Measurements from ENCODE around the gene PLBD2.

Gene PLBD2, protein sequence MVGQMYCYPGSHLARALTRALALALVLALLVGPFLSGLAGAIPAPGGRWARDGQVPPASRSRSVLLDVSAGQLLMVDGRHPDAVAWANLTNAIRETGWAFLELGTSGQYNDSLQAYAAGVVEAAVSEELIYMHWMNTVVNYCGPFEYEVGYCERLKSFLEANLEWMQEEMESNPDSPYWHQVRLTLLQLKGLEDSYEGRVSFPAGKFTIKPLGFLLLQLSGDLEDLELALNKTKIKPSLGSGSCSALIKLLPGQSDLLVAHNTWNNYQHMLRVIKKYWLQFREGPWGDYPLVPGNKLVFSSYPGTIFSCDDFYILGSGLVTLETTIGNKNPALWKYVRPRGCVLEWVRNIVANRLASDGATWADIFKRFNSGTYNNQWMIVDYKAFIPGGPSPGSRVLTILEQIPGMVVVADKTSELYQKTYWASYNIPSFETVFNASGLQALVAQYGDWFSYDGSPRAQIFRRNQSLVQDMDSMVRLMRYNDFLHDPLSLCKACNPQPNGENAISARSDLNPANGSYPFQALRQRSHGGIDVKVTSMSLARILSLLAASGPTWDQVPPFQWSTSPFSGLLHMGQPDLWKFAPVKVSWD

DNA sequence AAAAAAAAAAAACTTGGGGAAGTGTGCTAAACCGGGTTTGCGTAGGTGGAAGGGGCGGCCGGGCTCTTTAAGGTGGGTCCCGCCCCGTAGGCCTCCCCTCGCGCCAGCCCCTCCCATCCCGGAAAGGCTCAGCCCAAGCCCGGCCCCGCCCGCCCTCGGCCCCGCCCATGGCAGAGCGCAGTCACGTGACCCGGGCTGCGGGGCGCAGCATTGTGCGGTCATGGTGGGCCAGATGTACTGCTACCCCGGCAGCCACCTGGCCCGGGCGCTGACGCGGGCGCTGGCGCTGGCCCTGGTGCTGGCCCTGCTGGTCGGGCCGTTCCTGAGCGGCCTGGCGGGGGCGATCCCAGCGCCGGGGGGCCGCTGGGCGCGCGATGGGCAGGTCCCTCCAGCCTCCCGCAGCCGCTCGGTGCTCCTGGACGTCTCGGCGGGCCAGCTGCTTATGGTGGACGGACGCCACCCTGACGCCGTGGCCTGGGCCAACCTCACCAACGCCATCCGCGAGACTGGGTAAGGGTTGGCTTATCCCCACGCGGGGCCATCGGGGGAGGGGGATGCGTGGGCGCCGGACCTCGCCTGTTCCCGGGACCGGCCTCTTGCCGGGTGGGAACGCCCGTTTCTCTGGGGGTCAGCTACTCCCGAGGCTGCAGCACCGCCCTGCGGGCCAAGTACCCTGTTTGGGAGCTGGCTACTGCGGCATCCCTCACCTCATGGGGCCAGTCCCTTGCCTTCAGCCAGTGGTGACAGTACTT, at the start of gene PLBD2:
PLBD2 (plus strand) TSS at position 207 of the 752 bp plus-strand sequence; CDS start at position 221, 14 bp downstream.
- peak; percentile 99 for DNase-seq (ENCODE audit: low spot score)

DNA sequence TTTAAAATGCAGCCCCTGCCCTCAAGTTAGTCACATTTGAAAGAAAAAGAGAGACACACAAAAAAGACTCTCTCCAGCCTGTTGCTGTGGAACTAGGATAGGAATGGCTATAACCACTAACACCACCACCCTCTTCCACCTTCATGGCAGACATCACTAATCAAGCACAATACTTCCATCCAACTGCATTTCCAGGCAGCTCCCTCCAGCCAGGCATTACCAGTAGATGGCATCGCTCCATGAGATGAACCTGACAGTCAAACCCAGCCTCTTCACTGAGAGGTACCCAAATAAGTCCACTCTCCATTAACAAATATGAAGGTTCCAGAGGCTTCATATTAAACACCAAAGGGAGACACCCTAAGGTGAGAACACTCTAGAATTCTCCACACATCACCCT, 47.9 kb upstream of the PLBD2 start:
- DNase-seq (ENCODE audit: low spot score): no peak

DNA sequence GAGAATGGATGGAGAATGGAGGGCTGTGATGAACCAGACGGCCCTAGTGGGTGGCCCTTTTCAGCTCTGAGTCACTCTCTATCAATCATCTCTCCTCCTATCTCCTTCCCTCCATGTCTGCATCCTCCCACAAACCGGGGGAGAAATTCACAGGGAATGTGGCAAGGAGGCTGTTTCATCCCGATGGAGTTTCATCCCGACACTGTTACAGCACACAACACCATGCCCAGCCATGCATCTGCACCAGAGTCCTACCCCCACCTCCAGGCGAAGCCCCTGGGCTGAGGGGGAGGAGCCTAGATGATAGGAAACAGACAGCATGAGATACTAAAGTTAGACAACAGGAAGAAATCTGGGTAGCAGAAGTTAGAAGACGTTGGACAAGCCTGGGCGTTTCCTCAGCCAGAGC, 44.3 kb upstream of the PLBD2 start:
- peak; percentile 29 for DNase-seq (ENCODE audit: low spot score)

DNA sequence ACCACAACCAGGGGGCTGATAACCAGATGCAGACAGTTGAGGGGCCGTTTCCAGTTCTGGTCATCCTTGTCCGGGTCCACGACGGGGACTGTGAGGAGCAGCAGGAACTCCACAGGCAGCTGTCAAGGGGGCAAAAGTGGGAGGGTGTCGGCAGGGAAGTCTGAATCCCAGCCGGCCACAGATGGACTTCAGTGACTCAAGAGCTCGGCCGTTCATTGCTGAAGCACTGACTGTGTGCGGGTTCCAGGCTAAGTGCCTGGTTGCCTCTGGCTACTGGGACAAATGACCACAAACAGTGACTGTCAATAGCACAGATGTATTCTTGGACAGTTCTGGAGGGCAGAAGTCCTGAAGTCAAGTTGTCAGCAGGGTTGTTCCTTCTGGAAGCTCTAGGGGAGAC, 43.0 kb upstream of the PLBD2 start:
- DNase-seq (ENCODE audit: low spot score): no peak

DNA sequence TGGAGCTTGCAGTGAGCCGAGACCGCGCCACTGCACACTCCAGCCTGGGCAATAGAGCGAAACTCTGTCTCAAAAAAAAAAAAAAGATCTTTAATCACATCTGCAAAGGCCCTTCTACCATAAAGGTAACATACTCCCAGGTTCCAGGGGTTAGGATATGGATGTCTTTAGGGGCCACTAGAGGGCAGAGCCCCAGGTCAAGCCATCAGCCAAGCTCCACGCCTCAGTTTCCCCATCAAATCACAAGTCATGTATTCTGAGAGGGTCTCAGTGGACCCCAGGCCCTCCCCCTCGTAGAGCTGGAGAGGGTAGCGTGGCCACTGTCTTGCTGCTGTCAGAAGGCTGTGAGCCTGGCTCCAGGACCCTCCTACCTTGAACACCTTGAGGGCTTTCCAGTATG, 42.2 kb upstream of the PLBD2 start:
- no peak for DNase-seq (ENCODE audit: low spot score)

DNA sequence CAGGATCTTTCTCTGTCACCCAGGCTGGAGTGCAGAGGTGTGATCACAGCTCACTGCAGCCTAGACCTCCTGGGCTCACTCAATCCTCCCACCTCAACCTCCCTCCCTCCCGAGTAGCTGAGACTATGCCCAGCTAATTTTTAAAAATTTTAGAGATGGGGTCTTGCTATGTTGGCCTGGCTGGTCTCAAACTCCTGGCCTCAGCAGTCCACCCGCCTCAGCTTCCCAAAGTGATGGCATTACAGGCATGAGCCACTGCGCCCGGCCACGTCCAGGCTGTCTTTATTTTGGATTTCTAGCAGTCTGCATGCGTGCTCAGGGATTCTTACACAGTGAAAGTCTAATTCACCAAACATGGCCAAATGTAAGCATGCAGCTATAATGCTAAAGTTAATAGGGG, 41.3 kb upstream of the PLBD2 start:
- no peak for DNase-seq (ENCODE audit: low spot score)

DNA sequence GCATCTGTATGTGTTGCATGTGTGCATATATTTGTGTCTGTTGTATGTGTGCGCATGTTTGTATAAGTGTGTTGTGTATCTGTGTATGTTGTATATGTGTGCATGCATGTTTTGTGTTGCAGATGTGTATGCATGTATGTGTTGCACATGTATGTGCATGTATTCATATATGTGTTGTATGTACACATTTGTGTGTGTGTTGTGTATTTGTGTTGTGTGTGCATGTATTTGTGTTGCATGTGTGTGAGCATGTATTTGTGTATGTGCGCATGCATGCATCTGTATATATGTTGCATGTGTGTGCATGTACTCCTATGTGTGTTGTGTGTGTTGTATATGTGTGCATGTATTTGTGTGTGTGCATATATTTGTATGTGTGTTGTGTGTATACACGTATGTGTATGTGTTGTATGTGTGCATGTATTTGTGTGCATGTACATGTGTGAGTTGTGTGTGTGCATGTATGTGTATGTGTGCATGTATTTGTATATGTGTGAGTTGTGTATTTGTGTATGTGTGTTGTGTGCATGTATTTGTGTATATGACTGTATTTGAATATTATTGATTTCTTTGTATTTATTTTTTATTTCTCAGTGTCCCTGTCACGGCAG, 40.2 kb upstream of the PLBD2 start:
- no peak for DNase-seq (ENCODE audit: low spot score)

DNA sequence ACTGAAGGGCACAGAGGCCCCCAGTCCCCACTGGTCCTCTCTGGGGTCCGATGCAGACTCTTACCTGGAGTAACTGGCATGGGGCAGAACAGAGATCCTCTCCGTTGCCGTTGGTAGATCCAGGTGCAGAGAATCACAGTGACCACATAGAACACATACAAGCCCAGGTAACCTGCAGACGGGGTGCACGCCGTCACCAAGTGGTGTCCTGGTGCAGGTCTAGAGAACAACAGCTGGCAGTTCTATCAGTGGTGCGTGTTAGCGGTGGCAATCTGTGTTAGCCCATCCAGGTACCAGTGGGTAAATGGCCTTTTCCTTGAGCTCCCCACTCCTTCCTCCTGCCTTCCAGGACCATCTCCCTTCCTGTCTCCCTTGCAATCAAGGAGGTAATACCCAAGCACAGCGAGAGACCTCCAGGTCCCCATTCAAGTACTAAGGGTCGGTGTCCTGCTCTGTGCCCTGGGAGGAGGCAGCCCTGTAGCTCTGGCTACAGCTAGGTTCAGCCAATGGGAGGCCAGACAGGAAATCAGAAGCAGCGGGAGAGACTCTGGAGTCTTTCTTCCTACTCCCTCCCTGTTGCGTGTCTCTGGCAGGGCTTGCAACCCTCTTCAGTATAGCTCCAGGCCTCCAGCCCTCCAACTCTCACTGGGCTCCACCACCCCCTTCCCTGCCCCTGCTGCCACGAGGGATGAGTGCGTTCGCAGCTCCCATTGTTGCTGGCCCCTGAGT, 39.3 kb upstream of the PLBD2 start:
- no peak for DNase-seq (ENCODE audit: low spot score)

DNA sequence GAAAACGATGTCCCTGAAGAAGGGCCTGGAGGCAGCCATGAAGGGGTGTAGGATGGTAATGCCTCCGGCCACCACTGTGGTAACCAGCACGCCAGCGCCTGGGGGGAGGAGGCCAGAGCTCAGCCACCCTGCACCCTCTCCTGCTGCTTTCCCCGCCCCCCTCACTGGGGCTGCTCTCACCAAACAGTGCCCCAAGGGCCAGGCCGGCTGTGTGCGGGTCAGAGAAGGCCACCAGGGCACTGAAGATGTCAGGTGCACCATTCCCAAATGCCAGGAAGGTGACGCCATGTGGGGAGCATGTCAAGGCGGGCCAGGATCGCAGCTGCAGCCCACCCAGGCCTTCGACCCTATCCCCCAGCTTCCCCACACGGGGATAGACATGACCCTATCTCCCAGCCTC, 38.0 kb upstream of the PLBD2 start:
- no peak for DNase-seq (ENCODE audit: low spot score)

DNA sequence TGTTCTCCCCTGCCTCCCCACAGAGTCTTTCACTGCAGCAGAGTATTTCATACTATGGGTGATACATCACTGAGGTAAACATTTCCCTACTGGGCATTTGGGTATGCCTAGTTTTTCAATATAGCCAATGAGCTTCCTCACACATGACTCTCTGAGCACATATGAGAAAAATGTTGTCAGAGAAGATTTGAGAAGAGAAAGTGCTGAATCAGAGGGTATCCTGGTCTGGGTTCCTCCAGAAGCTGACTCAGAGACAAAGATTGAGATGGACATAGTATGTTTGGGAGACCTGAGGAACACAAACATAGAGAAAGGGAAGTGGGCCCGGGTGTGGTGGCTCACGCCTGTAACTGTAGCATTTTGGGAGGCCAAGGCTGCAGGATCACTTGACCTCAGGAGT, 36.0 kb upstream of the PLBD2 start:
- DNase-seq (ENCODE audit: low spot score): peak; percentile 65

DNA sequence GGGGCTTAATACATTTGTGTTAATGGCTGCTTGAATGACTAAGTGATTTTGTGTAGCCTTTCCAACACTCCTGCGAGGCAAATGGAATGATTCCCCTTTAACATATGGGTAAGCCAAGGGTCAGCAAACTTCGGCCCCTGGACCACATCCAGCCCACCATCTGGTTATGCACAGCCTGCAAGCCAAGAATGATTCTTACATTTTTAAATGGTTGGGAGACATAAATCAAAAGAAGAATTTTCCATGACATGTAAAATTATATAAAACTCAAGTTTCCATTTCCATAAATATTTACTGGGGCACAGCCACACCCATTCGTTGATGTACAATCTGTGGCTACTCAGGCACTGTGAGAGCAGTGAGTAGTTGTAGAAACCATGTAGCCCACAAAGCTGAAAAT, 32.5 kb upstream of the PLBD2 start:
- peak; percentile 70 for DNase-seq (ENCODE audit: low spot score)

DNA sequence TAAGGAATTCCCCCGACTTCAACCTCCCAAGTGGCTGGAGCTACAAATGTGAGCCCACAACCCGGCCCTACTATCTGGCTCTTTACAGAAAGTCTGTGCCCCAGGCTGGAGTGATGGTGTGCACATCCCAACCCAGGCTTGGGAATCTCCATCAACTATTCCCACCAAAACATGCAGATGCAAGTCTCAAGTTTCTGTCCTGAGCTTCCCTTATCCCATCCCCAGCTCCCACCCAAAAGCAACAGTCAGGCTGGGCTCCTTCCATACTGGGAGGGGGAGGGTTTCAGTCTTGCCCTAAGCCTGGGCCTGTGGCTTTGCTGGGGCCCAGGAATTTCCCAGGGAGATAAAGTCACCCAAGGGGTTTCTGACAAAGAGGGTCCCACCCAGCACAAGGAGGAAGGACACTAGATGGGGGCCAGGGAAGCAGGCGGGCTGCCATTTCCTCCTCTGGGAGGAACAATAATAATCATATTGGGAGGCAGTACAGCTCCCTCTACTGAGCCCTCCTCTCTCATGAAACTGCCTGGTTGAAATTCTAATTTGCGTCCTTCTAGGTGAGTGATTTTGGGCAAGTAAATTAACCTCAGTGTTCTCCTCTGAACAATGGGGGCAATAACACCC, 31.5 kb upstream of the PLBD2 start:
- DNase-seq (ENCODE audit: low spot score): no peak

DNA sequence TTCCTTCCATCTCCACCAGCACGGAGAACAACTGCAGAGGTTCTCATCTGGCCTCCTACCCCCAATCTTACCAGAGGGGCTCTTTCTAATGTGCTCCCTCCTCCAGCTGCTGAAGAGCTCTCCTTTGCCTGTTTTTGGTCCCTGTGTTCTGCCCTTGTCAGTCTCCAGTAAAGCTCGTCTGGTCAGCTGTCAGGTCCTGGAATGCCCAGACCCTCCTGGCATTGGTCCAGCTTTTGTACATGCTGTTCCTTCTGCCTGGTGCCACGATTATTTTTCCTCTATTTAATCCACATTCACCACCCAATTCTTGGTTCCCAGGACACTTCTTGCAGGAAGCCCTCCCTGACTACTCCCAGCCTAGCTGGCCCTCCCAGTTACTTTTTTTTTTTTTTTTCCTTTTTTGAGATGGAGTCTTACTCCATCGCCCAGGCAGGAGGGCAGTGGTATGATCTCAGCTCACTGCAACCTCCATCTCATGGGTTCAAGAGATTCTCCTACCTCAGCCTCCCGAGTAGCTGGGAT, 30.0 kb upstream of the PLBD2 start:
- no peak for DNase-seq (ENCODE audit: low spot score)

DNA sequence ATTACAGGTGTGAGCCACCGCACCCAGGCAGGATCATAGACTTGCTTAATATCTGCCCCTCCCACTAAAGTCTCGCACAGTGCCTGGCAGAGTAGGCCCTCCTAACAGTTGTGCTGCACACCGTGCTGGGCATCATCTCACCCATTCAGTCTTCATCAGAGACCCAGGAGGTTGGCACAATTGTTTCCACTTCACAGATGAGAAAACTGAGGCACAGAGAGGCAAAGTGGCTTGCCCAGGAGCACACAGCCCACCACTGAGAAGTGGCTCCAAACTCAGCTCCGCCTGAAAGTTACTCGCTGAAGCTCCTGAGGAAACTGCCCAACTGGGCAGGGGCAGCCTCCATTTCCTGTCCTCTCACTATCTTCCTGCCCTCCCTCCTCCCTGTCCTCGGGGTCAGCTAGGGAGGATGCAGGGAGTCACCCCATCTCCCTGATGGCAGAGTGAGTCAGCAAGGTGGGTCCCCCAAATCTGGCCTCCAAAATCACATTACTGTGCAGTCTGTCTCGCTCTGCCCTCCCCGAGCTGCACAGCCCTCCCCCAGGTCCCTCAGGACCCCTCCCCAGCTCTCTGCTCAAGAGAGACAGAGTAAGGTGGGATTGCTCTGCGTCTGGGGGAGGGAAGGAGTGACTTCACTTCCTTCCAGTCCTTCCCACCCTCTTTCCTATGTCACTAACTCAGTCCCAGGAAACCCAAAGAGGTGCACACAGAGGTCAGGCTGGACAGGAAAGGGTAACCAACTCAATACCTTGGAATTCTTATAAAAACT, 29.2 kb upstream of the PLBD2 start:
- DNase-seq (ENCODE audit: low spot score): no peak

DNA sequence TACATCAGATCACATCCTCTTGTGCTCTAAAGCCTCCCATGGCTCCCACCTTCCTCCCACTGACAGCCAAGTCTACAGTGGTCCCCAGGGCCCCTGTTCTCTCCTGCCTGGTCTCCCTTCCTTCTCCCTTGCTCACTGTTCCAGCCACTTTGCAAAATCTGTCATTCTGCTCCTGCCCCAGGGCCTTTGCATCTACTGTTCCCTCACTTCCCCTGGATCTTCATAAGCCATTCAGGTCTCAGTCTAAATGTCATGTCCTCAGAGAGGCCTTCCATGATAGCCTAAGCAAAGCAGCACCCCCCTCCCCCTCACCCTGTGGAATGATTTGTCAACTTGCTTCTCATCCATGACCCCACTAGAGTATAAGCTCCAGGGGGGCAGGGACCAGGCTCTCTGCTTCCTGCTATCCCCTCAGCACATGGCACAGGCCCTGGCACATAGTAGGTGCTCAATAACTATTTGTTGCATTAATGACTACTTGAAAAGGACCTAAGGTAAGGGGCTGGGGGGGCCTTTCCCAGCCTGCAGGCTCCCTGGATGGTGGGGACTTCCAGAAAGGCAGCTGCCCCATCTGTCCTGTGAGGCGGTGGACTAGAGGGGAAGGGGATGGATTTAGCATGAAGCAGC, 28.5 kb upstream of the PLBD2 start:
- DNase-seq (ENCODE audit: low spot score): no peak

DNA sequence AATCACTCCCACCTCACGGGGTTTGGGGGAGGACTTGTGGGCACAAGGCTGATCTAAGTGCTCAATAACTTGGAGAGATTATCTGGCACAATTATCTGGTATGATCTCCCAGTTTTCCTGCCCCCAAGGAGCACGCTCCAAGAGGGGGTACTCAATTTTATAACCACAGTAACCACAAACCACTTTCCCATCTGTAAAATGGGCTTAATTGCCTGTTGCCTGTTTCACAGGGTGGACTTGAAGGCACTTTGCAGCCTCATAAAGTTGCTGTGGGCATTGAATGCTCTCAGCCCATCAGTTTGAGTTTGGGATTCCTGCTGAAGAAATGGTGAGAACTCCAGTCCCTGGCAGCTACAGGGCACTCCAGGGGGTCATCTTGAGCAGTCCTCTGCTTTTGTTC, 27.9 kb upstream of the PLBD2 start:
- no peak for DNase-seq (ENCODE audit: low spot score)

DNA sequence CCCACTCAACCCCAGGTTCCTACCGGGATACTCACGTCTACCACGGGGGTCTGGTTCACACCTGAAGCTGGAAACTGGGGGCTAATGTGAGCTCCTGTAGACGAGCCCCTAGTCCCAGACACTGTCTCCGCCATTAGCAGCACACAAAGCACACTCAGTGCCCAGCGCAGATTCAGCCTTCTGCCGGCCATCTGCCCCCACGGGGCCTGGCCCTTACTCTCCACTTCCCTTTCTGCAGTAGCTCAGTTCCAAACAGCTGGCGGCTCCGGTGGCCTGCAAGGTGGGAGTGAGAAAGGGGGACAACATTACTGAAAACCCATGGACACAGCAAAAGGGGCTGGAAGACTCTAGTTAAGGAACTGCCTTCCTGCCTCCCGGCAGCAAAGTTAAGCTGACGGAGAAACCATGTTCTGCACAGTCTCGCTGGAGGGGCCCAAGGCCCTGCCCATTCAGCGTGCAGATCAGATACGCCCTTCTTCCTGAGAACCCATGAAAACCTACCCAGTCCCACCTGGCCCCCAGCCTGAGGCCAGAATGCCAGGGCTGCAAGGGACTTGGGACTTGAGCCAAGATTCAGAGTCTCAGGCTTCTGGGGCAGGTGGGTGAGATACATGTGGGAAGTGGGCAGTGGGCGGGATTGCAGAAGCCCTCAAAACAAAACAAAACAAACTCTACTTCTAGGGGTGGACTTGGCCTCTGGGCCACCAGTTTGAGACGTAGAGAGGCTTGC, 25.5 kb upstream of the PLBD2 start:
- no peak for DNase-seq (ENCODE audit: low spot score)

DNA sequence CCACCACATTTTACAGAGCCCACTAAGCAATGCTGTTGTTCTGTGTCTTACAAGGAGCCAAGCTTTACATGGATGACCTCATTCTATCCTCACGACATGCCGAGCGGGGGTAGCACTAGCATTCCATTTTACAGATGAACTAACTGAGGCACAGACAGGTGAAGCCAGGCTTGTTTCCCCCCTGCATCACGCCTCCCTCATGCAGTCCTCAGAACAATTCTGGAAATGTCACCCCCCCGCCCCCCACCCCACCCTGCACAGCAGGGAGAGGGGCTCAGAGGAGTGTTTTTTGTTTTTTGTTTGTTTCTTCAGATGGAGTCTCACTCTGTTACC, 25.0 kb upstream of the PLBD2 start:
- DNase-seq (ENCODE audit: low spot score): no peak
